ENCODE results near the gene ZIC1. TPM values are rescaled to one million over a fixed set of nuclear protein-coding genes. Genes with fewer than 3 reads are reported as not detected.

ZIC1 gene
- total RNA-seq, 1 experiment from 2014 or later = not detected

DNA sequence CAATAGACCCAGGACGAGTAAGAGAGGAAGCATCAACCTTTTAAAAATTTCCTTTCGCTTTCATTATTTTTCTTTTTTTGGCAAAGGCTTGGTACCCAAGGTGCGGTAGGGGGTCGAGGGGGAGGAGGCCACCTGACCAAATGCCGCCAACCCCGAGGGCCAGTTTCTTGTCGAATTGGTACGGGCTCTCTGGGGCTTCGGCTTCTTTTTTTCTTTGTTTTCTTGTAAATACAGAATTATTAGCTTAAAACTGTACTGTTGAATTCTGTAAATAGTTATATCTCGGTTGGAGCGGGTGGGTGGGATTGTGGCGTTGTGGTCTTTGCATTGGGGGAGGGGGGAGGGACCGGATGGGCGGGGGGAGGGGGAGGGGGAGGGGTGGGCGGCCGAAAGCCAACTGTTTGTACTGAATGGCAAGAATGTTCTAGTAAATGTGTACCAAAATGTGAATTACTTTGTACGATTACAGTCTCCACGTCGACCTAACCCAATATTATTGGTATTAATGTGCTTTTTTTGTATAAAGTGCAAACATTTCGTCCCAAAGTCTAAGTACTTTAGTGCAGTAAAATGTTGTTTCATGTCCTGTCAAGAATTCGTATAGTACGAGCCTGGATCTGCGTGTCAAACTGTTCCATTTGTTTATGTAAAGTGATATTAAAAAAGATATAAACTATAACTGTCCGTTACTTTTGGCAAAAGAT is 4.7 kb downstream of the ZIC1 start:
- H3K36me3 ChIP-seq (ENCODE audit: low read depth, low read length) = no peaks in the 10 kb centered on the region
- no peaks in the 10 kb centered on the region for H3K9me3 ChIP-seq (ENCODE audit: low read length)
- H3K4me3 ChIP-seq (ENCODE audit: low read length) = no peak overlapping the region
- BruUV-seq (replicated peaks) = no TSS peak
- ATAC-seq (no peak), DNase-seq (no peak)
- no peaks in the 10 kb centered on the region for H3K4me1 ChIP-seq (ENCODE audit: insufficient read depth, low read length)
- H2AFZ ChIP-seq (ENCODE audit: low read length) = no peak overlapping the region
- intact Hi-C loops (cut with micrococcal nuclease) = no loop called here
- CTCF ChIA-PET = no interaction called here
- H3K27me3 ChIP-seq (ENCODE audit: low read length) = peaks cover 83% of the 10 kb centered on the region
- H3K9me2 ChIP-seq (replicated peaks; ENCODE audit: low read length) = no peaks in the 10 kb centered on the region
- TF ChIP-seq EZH2phosphoT487 (IDR thresholded peaks at IDR 0.05; ENCODE audit: borderline replicate concordance, low read length) (no peak), EZH2 (IDR thresholded peaks at IDR 0.05; ENCODE audit: low read length, unreplicated experiment) (no peak)
- TF ChIP-seq, protein P1, sequence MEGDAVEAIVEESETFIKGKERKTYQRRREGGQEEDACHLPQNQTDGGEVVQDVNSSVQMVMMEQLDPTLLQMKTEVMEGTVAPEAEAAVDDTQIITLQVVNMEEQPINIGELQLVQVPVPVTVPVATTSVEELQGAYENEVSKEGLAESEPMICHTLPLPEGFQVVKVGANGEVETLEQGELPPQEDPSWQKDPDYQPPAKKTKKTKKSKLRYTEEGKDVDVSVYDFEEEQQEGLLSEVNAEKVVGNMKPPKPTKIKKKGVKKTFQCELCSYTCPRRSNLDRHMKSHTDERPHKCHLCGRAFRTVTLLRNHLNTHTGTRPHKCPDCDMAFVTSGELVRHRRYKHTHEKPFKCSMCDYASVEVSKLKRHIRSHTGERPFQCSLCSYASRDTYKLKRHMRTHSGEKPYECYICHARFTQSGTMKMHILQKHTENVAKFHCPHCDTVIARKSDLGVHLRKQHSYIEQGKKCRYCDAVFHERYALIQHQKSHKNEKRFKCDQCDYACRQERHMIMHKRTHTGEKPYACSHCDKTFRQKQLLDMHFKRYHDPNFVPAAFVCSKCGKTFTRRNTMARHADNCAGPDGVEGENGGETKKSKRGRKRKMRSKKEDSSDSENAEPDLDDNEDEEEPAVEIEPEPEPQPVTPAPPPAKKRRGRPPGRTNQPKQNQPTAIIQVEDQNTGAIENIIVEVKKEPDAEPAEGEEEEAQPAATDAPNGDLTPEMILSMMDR (conservative IDR thresholded peaks at IDR 0.05; ENCODE audit: low read depth, low read length) = no peak
- no peaks in the 10 kb centered on the region for H4K20me1 ChIP-seq (ENCODE audit: low read length)
- POLR2A ChIA-PET (ENCODE audit: unreplicated experiment) = no interaction called here
- no peak overlapping the region for H3K27ac ChIP-seq (ENCODE audit: low read length)
- H3K9ac ChIP-seq (ENCODE audit: low read length) = no peak overlapping the region
- peak overlapping the region; percentile 43 for H3K4me2 ChIP-seq (ENCODE audit: low read length)
- H3K79me2 ChIP-seq (ENCODE audit: low read length) = no peaks in the 10 kb centered on the region
- no peaks in the 10 kb centered on the region for H3F3A ChIP-seq (ENCODE audit: low read length, unreplicated experiment)

DNA sequence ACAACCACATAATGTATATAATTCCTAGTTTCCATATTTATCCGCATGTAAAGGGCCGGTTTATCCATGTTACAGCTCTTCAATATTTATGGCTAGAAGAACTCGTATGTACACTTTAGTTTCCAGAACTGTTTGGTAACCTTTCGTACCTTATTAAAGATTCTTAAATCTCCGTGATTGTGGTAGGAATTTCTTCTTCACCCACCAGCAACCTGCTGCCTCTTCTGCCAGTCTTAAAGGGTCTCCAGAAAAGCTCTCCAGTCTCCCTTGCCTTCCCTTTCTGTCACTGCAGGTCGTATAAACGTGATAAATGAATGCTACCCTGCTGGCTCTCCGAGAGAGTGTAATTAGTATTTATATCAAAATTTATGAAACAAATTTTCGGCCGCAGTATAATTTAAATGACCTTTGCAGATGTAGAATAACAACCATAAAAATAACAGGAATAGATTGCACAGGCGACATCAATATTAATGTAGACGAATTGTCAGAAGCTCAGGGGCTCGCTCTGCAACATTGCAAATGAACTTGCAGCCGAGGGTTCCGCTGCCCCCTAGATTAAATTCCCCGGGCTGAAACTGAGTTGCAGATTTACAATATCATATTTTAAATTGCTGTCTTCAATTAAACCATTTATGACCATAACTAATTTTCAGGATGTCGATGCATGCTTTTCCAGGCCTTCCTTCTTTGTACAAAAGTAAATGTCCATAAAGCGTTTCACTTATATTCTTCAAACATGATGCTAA is 5.4 kb downstream of the ZIC1 start:
- intact Hi-C loops (cut with micrococcal nuclease) = no loop called here
- H3K4me2 ChIP-seq (ENCODE audit: low read length) = no peak overlapping the region
- no peaks in the 10 kb centered on the region for H4K20me1 ChIP-seq (ENCODE audit: low read length)
- no peaks in the 10 kb centered on the region for H3F3A ChIP-seq (ENCODE audit: low read length, unreplicated experiment)
- H3K9ac ChIP-seq (ENCODE audit: low read length) = no peak overlapping the region
- ATAC-seq = no peak
- DNase-seq = no peak
- no peak overlapping the region for H3K27ac ChIP-seq (ENCODE audit: low read length)
- H3K9me2 ChIP-seq (replicated peaks; ENCODE audit: low read length) = no peaks in the 10 kb centered on the region
- H3K4me3 ChIP-seq (ENCODE audit: low read length) = no peak overlapping the region
- BruUV-seq (replicated peaks) = no TSS peak
- TF ChIP-seq EZH2phosphoT487 (IDR thresholded peaks at IDR 0.05; ENCODE audit: borderline replicate concordance, low read length) (no peak), EZH2 (IDR thresholded peaks at IDR 0.05; ENCODE audit: low read length, unreplicated experiment) (peak; percentile 51)
- H3K9me3 ChIP-seq (ENCODE audit: low read length) = no peaks in the 10 kb centered on the region
- CTCF ChIA-PET = no interaction called here
- H3K36me3 ChIP-seq (ENCODE audit: low read depth, low read length) = no peaks in the 10 kb centered on the region
- H2AFZ ChIP-seq (ENCODE audit: low read length) = no peak overlapping the region
- no peaks in the 10 kb centered on the region for H3K4me1 ChIP-seq (ENCODE audit: insufficient read depth, low read length)
- no peaks in the 10 kb centered on the region for H3K79me2 ChIP-seq (ENCODE audit: low read length)
- peaks cover 84% of the 10 kb centered on the region for H3K27me3 ChIP-seq (ENCODE audit: low read length)
- POLR2A ChIA-PET (ENCODE audit: unreplicated experiment) = no interaction called here

DNA sequence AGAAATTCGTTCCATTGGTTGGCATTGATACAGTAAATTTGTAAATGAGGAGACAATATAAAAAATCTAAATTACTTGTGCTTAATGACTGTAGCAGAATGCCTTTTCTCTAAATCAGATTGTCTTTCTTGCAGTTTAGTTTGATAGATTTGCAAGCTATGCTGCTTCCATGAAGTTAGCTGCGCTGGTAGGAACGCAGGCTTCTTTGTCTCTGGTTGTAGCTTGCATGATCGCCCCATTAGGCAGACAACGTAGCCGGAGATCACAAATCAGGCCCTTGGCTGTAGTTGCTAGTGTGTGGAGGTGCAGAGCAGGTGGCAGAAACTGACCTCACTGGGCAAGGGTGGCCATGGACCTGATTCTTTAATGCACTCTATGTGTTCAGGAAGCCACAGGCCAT is 6.1 kb downstream of the ZIC1 start:
- Histone ChIP-seq H3K9me2 (replicated peaks; ENCODE audit: low read length) (no peaks in the 10 kb centered on the region), H3K4me1 (ENCODE audit: insufficient read depth, low read length) (no peaks in the 10 kb centered on the region), H3K4me2 (ENCODE audit: low read length) (no peak overlapping the region), H3K27me3 (ENCODE audit: low read length) (peaks cover 91% of the 10 kb centered on the region), H3K27ac (ENCODE audit: low read length) (no peak overlapping the region), H2AFZ (ENCODE audit: low read length) (no peak overlapping the region), H3K36me3 (ENCODE audit: low read depth, low read length) (no peaks in the 10 kb centered on the region), H3K9me3 (ENCODE audit: low read length) (no peaks in the 10 kb centered on the region), H4K20me1 (ENCODE audit: low read length) (no peaks in the 10 kb centered on the region), H3F3A (ENCODE audit: low read length, unreplicated experiment) (no peaks in the 10 kb centered on the region), H3K79me2 (ENCODE audit: low read length) (no peaks in the 10 kb centered on the region), H3K9ac (ENCODE audit: low read length) (no peak overlapping the region), H3K4me3 (ENCODE audit: low read length) (no peak overlapping the region)
- TF ChIP-seq, protein P1 (conservative IDR thresholded peaks at IDR 0.05; ENCODE audit: low read depth, low read length) = no peak
- TF ChIP-seq EZH2 (IDR thresholded peaks at IDR 0.05; ENCODE audit: low read length, unreplicated experiment) (no peak), EZH2phosphoT487 (IDR thresholded peaks at IDR 0.05; ENCODE audit: borderline replicate concordance, low read length) (no peak)
- intact Hi-C loops (cut with micrococcal nuclease) = no loop called here
- no TSS peak for BruUV-seq (replicated peaks)
- ChIA-PET POLR2A (ENCODE audit: unreplicated experiment) (no interaction called here), CTCF (no interaction called here)
- DNase-seq = no peak
- ATAC-seq = no peak
